Activated CD8-positive, alpha-beta memory T cell treated with anti-CD3 and anti-CD28 coated beads for 36 hours (primary cell): Measurements from ENCODE around the gene STOML1. TPM values are rescaled to one million over a fixed set of nuclear protein-coding genes. Genes with fewer than 3 reads are reported as not detected.

Experiments used
- CTCF ChIA-PET: fragments of 350-600 bp; sonication (Branson Sonifier 250); formaldehyde crosslinking; loops from one replicate; lab custom pipeline; 2021; ENCODE audit warnings: antibody characterized with exemption; lab: Charles Lee
- POLR2A ChIA-PET: fragments of 350-600 bp; sonication (Branson Sonifier 250); formaldehyde crosslinking; loops from one replicate; lab custom pipeline; 2021; ENCODE audit warnings: antibody characterized with exemption; lab: Charles Lee
- total RNA-seq, 2 experiments: library from RNA; stranded (reverse); gene quantifications; one replicate each; pipeline ENCODE4 v1.2.3, GENCODE V29; 2021

The STOML1 gene, protein sequence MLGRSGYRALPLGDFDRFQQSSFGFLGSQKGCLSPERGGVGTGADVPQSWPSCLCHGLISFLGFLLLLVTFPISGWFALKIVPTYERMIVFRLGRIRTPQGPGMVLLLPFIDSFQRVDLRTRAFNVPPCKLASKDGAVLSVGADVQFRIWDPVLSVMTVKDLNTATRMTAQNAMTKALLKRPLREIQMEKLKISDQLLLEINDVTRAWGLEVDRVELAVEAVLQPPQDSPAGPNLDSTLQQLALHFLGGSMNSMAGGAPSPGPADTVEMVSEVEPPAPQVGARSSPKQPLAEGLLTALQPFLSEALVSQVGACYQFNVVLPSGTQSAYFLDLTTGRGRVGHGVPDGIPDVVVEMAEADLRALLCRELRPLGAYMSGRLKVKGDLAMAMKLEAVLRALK
- 10 to 100 TPM; 11.6 to 12.8 TPM for total RNA-seq

DNA sequence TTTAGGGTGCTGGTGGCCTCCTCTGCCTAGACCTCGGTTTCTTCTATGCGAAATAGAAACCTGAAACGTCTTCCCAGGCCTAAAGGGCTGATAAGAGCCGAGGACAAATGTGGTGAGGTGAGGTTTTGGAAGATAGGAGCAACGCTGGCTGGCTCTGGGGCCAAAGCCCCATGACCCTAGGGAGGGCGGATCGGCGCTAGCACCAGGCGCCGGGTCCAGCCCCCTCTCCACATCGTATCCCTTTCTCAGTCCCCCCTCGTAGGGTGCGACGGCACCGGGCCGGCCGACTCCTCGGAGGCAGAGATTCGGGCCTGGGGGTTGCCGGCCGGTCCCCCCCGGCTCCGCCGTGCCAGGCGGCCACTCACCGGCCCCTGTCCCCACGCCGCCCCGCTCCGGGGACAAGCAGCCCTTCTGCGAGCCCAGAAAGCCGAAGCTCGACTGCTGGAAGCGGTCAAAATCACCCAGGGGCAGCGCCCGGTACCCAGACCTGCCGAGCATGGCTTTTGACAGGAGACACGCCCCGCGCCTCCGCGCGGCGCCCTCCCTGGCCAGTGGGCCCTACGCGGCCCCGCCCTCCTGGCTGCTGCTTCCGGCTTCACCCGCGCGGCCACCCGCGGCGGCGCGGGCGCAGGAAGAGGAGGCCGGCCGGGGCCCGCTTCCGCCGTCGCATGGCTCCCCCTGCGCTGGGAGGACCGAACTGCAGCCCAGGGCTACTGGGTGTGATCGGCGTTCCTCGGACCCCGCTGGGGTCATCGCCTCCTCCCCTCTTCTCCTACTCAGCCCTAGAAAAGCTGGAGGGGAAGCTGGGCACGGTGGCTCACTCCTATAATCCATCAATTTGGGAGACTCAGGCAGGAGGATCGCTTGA lies at the start of gene STOML1:
TSS of gene STOML1 (minus strand) at position 570 of the 868 bp plus-strand sequence. CDS start at position 498, 72 bp downstream.
- ChIA-PET POLR2A (interaction anchor here (0.6 kb wide), 1 partner anchor 20 kb away, joined by 3 read pairs; no protein-coding TSS in a partner anchor), CTCF (interaction anchor here (0.8 kb wide), 2 partner anchors 18 to 42 kb away, joined by 3 to 4 read pairs; no protein-coding TSS in a partner anchor)

DNA sequence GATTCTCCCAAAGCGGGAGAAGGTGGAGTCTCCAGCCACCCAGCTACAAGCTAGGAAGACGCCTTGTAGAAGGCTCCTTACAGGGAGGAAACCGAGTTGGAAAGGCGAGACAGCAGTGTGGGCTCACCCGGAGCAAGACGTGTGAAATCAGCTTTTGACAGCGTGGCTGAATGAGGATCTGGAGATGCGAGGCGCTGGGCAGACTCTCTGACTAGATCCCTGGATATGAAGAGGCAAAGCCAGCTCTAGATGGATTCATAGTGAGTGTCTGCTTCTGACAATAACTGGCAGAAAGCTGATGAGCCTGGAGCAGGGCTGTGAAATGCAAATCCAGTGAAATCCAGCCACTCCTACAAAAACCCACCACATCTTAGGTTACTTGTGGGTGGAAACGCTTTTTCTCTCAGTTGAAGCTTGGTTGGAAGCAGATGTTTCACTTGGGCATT lies 49.2 kb upstream of the STOML1 start:
- ChIA-PET POLR2A (no interaction called here), CTCF (interaction anchor here (0.5 kb wide), 1 partner anchor 14 kb away, joined by 3 read pairs; no protein-coding TSS in a partner anchor)

- ChIA-PET POLR2A (no interaction called here), CTCF (interaction anchor here (1.5 kb wide), 1 partner anchor 9 kb away, joined by 6 read pairs; no protein-coding TSS in a partner anchor)
These were observed 48.2 kb upstream of the STOML1 start for GRCh38 chr15:74040109-74040850.

DNA sequence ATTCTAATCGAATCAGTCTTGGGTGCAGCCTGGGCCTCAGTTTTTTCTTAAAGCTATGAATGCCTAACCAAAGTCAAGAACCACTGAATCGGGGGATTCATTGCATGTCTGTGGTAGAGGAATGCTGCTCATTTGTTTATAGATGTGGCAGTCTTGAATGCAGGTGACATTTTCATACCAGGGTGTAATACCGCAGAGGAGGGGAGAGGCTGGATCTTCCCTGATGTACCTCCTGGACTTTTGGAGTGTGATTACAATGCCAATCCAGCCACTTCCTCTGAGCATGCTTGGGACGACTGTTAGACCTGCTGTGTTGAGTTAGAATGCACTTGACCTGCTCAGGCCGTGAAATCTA lies 47.5 kb upstream of the STOML1 start:
- POLR2A ChIA-PET, result no interaction called here
- CTCF ChIA-PET, result interaction anchor here (1.5 kb wide), 1 partner anchor 10 kb away, joined by 6 read pairs; no protein-coding TSS in a partner anchor

GRCh38 chr15:74038707-74039655 lies 46.9 kb upstream of the STOML1 start:
- POLR2A ChIA-PET, result no interaction called here
- CTCF ChIA-PET, result interaction anchor here (1.5 kb wide), 1 partner anchor 10 kb away, joined by 6 read pairs; no protein-coding TSS in a partner anchor

DNA sequence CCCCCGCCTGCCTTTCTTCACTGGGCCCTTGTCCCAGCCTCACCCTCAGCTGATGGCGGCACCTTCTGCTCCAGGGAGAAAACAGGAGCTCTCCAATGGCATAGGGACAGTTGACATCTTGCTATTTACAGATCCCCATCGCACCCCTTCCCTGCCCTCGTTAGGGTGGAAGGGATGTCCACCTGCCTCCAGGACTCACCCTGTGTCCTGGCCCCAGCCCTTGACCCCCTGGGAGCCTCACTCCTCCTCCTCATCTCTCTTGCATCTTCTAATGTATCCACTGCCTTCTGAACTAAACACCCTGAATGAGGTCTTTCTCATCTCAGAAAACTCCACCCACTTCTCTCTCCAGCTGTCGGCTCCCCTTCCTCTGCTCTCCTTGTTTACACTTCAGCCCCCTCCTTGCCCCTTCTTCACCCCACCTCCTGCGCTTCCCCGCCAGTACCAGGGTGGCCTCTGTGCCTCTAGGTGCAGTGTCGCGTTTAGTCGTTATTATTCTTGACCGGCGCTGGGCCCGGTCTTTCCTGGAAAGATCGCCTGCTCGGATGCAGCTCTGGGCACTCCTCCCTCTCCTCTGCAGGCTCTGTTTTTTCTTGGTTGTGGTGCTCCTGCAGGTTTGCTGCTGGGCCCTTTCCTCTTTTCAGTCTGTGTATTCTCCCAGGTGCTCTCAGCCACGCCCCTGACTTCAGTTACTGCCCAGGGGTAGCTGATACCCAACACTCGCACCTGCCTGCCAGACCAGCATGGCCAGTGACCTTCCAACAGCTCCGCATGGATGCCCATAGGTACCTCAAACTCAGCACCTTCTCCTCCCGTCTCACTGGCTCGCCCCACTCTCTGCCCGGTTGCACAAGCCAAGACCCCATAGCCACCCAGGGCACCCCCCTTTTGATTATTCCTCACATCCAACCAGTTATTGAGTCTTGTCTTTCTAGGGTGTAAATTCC lies 45.3 kb upstream of the STOML1 start:
- CTCF ChIA-PET, result interaction anchor here (0.7 to 1.8 kb wide), 3 partner anchors 8 to 366 kb away, joined by 3 to 6 read pairs (median 5); no protein-coding TSS in a partner anchor
- POLR2A ChIA-PET, result no interaction called here

GRCh38 chr15:74036271-74037170 lies 44.4 kb upstream of the STOML1 start:
- ChIA-PET CTCF (interaction anchor here (0.7 to 1.8 kb wide), 3 partner anchors 9 to 367 kb away, joined by 3 to 6 read pairs (median 5); no protein-coding TSS in a partner anchor), POLR2A (no interaction called here)

- POLR2A ChIA-PET, result no interaction called here
- CTCF ChIA-PET, result interaction anchor here (1.6 to 1.8 kb wide), 2 partner anchors 10 to 13 kb away, joined by 5 to 6 read pairs; no protein-coding TSS in a partner anchor
These were observed 43.3 kb upstream of the STOML1 start for GRCh38 chr15:74035121-74036017.

- ChIA-PET CTCF (interaction anchor here (0.6 to 0.7 kb wide), 2 partner anchors 42 to 69 kb away, joined by 3 to 7 read pairs; no protein-coding TSS in a partner anchor), POLR2A (no interaction called here)
These were observed 42.2 kb upstream of the STOML1 start for GRCh38 chr15:74034206-74034755.

DNA sequence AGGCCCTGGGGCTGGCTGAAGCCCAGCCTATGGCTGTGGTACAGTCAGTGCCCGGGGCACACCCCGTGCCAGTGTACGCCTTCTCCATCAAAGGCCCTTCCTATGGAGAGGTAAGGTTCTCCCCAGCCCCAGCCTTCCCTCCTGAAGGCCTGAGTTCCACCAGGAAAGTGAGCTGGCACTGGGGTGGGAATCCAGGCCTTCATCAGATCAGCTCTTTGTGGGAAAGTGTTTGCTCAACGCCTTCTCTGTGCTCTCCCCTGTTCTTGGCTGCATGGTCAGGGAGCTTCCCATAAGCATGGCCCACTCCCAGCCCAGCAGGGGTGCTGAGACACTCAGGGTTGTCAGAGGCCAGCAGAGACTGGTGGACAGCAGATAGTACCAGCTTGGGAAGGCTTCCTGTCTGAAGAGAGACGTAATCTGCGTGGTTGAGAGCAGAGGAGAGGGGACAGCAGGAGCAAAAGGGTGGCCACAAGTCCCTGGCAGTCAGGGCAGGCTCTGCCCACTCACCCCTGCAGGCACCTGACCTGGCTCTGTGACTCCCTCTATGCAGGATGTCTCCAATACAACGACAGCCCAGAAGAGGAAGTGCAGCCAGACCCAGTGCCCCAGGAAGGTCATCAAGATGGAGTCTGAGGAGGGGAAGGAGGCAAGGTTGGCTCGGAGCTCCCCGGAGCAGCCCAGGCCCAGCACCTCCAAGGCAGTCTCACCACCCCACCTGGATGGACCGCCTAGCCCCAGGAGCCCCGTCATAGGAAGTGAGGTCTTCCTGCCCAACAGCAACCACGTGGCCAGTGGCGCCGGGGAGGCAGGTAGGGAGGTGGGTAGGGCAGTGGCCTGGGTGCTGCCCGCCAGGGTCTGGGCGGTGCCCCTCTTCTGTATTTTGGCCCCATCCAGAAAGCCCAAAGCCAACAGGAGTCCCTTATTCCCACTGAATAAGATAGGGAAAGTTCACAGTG lies 40.8 kb upstream of the STOML1 start:
- ChIA-PET POLR2A (no interaction called here), CTCF (interaction anchor here (1.1 to 1.5 kb wide), 2 partner anchors 15 to 60 kb away, joined by 3 read pairs; no protein-coding TSS in a partner anchor)

- CTCF ChIA-PET, result interaction anchor here (1.1 to 1.5 kb wide), 2 partner anchors 15 to 59 kb away, joined by 3 read pairs; no protein-coding TSS in a partner anchor
- POLR2A ChIA-PET, result no interaction called here
These were observed 40.0 kb upstream of the STOML1 start for GRCh38 chr15:74032046-74032445.

- POLR2A ChIA-PET, result interaction anchor here (1.5 kb wide), 1 partner anchor 34 kb away, joined by 3 read pairs; the partner anchor contains the start of gene PML
- CTCF ChIA-PET, result no interaction called here
These were observed 36.6 kb upstream of the STOML1 start for GRCh38 chr15:74028646-74029045.

DNA sequence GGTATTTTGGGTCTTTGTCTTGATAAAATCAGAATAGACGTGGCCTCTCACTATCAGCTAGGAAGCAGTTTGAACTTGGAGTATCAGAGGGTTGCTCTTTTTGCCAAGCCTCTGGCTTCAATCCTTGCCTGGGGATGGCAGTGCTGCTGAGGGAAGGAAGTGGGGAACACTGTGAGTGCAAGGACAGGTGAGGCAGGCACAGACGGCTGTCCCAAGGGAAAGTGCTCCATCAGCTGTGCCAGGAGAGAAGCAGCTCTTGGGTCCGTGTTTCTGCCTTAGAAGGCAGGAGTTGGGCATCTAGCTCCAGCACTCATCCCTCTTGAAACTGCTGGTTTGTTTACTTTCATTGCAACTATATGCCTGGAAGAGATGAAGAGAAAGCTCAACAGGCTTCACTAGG lies 35.6 kb upstream of the STOML1 start:
- CTCF ChIA-PET, result no interaction called here
- POLR2A ChIA-PET, result interaction anchor here (1.5 kb wide), 1 partner anchor 33 kb away, joined by 3 read pairs; the partner anchor contains the start of gene PML
